ENCODE measurements around the gene HLF.

- TF ChIP-seq EZH2phosphoT487 (IDR thresholded peaks at IDR 0.05; ENCODE audit: unreplicated experiment): no peak
- no peak for TF ChIP-seq CTCF (conservative IDR thresholded peaks at IDR 0.05; ENCODE audit: low read depth in 2 of 2)
- TF ChIP-seq CREB1 (CRISPR knock-in tag; IDR thresholded peaks at IDR 0.05; ENCODE audit: low read depth): no peak
- TF ChIP-seq POLR2AphosphoS5 (IDR thresholded peaks at IDR 0.05; ENCODE audit: low read depth): no peak
- no peak for TF ChIP-seq STAT1 (IDR thresholded peaks at IDR 0.05; ENCODE audit: unreplicated experiment)
- no peak for TF ChIP-seq EZH2 (IDR thresholded peaks at IDR 0.05; ENCODE audit: low read depth, unreplicated experiment)
- TF ChIP-seq ZNF331 (CRISPR knock-in tag; IDR thresholded peaks at IDR 0.05; ENCODE audit: low read depth): no peak
- TF ChIP-seq, protein P1, sequence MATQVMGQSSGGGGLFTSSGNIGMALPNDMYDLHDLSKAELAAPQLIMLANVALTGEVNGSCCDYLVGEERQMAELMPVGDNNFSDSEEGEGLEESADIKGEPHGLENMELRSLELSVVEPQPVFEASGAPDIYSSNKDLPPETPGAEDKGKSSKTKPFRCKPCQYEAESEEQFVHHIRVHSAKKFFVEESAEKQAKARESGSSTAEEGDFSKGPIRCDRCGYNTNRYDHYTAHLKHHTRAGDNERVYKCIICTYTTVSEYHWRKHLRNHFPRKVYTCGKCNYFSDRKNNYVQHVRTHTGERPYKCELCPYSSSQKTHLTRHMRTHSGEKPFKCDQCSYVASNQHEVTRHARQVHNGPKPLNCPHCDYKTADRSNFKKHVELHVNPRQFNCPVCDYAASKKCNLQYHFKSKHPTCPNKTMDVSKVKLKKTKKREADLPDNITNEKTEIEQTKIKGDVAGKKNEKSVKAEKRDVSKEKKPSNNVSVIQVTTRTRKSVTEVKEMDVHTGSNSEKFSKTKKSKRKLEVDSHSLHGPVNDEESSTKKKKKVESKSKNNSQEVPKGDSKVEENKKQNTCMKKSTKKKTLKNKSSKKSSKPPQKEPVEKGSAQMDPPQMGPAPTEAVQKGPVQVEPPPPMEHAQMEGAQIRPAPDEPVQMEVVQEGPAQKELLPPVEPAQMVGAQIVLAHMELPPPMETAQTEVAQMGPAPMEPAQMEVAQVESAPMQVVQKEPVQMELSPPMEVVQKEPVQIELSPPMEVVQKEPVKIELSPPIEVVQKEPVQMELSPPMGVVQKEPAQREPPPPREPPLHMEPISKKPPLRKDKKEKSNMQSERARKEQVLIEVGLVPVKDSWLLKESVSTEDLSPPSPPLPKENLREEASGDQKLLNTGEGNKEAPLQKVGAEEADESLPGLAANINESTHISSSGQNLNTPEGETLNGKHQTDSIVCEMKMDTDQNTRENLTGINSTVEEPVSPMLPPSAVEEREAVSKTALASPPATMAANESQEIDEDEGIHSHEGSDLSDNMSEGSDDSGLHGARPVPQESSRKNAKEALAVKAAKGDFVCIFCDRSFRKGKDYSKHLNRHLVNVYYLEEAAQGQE (IDR thresholded peaks at IDR 0.05; ENCODE audit: unreplicated experiment): no peak
- TF ChIP-seq JUNB (IDR thresholded peaks at IDR 0.05; ENCODE audit: unreplicated experiment): no peak
- TF ChIP-seq, protein P2, sequence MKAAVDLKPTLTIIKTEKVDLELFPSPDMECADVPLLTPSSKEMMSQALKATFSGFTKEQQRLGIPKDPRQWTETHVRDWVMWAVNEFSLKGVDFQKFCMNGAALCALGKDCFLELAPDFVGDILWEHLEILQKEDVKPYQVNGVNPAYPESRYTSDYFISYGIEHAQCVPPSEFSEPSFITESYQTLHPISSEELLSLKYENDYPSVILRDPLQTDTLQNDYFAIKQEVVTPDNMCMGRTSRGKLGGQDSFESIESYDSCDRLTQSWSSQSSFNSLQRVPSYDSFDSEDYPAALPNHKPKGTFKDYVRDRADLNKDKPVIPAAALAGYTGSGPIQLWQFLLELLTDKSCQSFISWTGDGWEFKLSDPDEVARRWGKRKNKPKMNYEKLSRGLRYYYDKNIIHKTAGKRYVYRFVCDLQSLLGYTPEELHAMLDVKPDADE (IDR thresholded peaks at IDR 0.05): no peak
- TF ChIP-seq NANOG (IDR thresholded peaks at IDR 0.05; ENCODE audit: borderline replicate concordance): no peak
- no peak for TF ChIP-seq ZNF114 (CRISPR knock-in tag; IDR thresholded peaks at IDR 0.05)
These were observed 1.5 kb downstream of the HLF start for GRCh38 chr17:55266051-55266957.

Data from GM23338 (cell line).